ENCODE data around the gene UBE2G2.

The UBE2G2 gene

GRCh38 chr21:44797775-44798174 is 3.8 kb downstream of the UBE2G2 start:
- Histone ChIP-seq H3K9ac (ENCODE audit: low read depth, low read length) (no peak overlapping the region), H3K4me3 (ENCODE audit: low read depth, low read length) (no peak overlapping the region), H3K9me3 (ENCODE audit: control insufficient read depth, insufficient read depth, low read length) (no peaks in the 10 kb centered on the region), H3K36me3 (ENCODE audit: control insufficient read depth, insufficient read depth, low read length) (peaks cover 38% of the 10 kb centered on the region), H3K27ac (ENCODE audit: low read depth, low read length) (no peak overlapping the region), H3K4me1 (ENCODE audit: control insufficient read depth, insufficient read depth, low read length) (peaks cover 16% of the 10 kb centered on the region), H3K27me3 (ENCODE audit: control insufficient read depth, insufficient read depth, low read length) (no peaks in the 10 kb centered on the region)

DNA sequence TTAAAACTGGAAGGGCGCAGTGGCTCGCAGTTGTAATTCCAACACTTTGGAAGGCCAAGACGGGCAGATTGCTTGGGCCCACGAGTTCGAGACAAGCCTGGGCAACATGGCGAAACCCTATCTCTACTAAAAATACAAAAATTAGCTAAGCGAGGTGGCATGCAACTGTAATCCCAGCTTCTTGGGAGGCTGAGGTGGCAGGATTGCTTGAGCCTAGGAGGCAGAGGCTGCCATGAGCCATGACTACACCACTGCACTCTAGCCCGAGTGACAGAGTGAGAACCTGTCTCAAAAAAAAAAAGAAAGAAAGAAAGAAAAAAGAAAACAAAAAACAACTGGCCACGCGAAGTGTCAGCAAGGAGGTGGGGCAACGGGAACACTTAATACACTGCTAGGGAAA is 6.3 kb downstream of the UBE2G2 start:
- Histone ChIP-seq H3K36me3 (ENCODE audit: control insufficient read depth, insufficient read depth, low read length) (peaks cover 55% of the 10 kb centered on the region), H3K27me3 (ENCODE audit: control insufficient read depth, insufficient read depth, low read length) (no peaks in the 10 kb centered on the region), H3K4me1 (ENCODE audit: control insufficient read depth, insufficient read depth, low read length) (peaks cover 13% of the 10 kb centered on the region), H3K9me3 (ENCODE audit: control insufficient read depth, insufficient read depth, low read length) (no peaks in the 10 kb centered on the region), H3K27ac (ENCODE audit: low read depth, low read length) (no peak overlapping the region), H3K4me3 (ENCODE audit: low read depth, low read length) (no peak overlapping the region), H3K9ac (ENCODE audit: low read depth, low read length) (no peak overlapping the region)

GRCh38 chr21:44793592-44794374 is 7.8 kb downstream of the UBE2G2 start:
- H3K27me3 ChIP-seq (ENCODE audit: control insufficient read depth, insufficient read depth, low read length) = no peaks in the 10 kb centered on the region
- H3K4me3 ChIP-seq (ENCODE audit: low read depth, low read length) = no peak overlapping the region

DNA sequence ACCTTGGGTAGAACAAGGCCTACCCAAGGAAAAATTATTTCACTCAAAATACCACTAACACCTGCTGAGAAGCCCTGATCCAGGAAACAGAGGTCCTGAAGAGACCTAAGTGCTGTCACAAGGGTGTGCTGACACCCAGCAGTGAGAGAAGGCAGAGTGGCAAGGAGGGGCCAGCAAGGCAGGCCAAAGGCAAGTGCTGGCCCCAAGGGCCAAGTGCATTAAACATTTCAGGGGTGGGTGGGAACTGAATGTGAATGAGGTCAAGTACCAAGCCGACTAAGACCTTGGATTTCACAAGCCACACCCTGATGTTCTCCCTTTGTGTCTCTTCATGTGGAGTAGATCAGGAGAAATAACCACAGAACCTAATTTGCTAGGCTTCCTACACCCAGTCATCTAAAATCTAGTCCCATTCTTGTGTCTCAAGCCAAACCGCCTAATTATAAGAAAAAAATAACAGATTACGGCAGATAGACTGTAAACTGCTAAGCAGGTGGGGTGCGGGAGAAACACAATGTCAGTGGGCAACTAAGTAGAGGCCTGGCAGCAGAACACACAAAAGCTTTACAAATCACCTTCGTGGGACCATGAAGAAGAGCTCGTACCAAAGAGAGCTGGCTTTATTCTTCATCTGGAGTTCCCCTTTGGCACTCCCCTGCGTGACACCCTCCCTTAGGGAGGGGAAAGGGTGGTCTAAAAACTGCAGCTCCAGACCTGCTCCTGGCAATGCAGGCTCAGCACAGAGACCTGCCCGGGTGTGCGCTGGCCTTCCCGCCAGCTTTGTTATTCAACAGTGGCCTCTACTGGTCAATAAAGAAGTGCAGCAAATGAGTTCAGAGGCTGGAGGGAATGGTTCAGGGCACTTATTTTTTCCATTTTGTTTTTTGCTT is 8.7 kb downstream of the UBE2G2 start:
- Histone ChIP-seq H3K9me3 (ENCODE audit: control insufficient read depth, insufficient read depth, low read length) (no peaks in the 10 kb centered on the region), H3K4me3 (ENCODE audit: low read depth, low read length) (no peak overlapping the region), H3K36me3 (ENCODE audit: control insufficient read depth, insufficient read depth, low read length) (peaks cover 36% of the 10 kb centered on the region), H3K27me3 (ENCODE audit: control insufficient read depth, insufficient read depth, low read length) (no peaks in the 10 kb centered on the region), H3K4me1 (ENCODE audit: control insufficient read depth, insufficient read depth, low read length) (peaks cover 6% of the 10 kb centered on the region; the same call in 1 of the 2 replicates), H3K9ac (ENCODE audit: low read depth, low read length) (no peak overlapping the region), H3K27ac (ENCODE audit: low read depth, low read length) (peak overlapping the region; percentile 14)

More at GRCh38 chr21:44793592-44794374, 7.8 kb downstream of the UBE2G2 start:
- Histone ChIP-seq H3K27ac (ENCODE audit: low read depth, low read length) (no peak overlapping the region), H3K4me1 (ENCODE audit: control insufficient read depth, insufficient read depth, low read length) (peaks cover 6% of the 10 kb centered on the region; the same call in 1 of the 2 replicates), H3K36me3 (ENCODE audit: control insufficient read depth, insufficient read depth, low read length) (peaks cover 43% of the 10 kb centered on the region), H3K9me3 (ENCODE audit: control insufficient read depth, insufficient read depth, low read length) (no peaks in the 10 kb centered on the region), H3K9ac (ENCODE audit: low read depth, low read length) (no peak overlapping the region)

- Histone ChIP-seq H3K9ac (ENCODE audit: low read depth, low read length) (no peak overlapping the region), H3K4me1 (ENCODE audit: control insufficient read depth, insufficient read depth, low read length) (peaks cover 6% of the 10 kb centered on the region; the same call in 1 of the 2 replicates), H3K4me3 (ENCODE audit: low read depth, low read length) (no peak overlapping the region), H3K27me3 (ENCODE audit: control insufficient read depth, insufficient read depth, low read length) (no peaks in the 10 kb centered on the region), H3K36me3 (ENCODE audit: control insufficient read depth, insufficient read depth, low read length) (peaks cover 41% of the 10 kb centered on the region), H3K27ac (ENCODE audit: low read depth, low read length) (no peak overlapping the region), H3K9me3 (ENCODE audit: control insufficient read depth, insufficient read depth, low read length) (no peaks in the 10 kb centered on the region)
Measured at GRCh38 chr21:44791993-44792392, 9.6 kb downstream of the UBE2G2 start.

DNA sequence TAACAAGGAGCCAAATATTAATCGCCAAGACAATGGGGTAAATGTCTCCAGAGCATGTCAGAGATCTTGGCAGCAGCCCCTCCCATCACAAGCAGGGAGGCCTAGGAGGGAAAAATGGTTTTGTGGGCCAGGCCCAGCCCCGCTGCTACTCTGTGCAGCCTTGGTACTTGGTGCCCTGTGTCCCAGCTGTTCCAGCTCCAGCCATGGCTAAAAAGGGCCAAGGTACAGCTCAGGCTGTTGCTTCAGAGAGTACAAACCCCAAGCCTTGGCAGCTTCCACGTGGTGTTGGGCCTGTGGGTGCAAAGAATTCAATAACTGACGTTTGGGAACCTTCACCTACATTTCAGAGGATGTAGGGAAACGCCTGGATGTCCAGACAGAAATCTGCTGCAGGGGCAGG is 10.4 kb downstream of the UBE2G2 start:
- H3K4me3 ChIP-seq (ENCODE audit: low read depth, low read length) = no peak overlapping the region
- peaks cover 36% of the 10 kb centered on the region for H3K36me3 ChIP-seq (ENCODE audit: control insufficient read depth, insufficient read depth, low read length)
- no peak overlapping the region for H3K27ac ChIP-seq (ENCODE audit: low read depth, low read length)
- no peaks in the 10 kb centered on the region for H3K9me3 ChIP-seq (ENCODE audit: control insufficient read depth, insufficient read depth, low read length)
- no peaks in the 10 kb centered on the region for H3K27me3 ChIP-seq (ENCODE audit: control insufficient read depth, insufficient read depth, low read length)
- H3K4me1 ChIP-seq (ENCODE audit: control insufficient read depth, insufficient read depth, low read length) = peaks cover 6% of the 10 kb centered on the region; the same call in 1 of the 2 replicates
- H3K9ac ChIP-seq (ENCODE audit: low read depth, low read length) = no peak overlapping the region

GRCh38 chr21:44790368-44790767 is 11.3 kb downstream of the UBE2G2 start:
- H3K36me3 ChIP-seq (ENCODE audit: control insufficient read depth, insufficient read depth, low read length) = peaks cover 37% of the 10 kb centered on the region

GRCh38 chr21:44789880-44790279 is 11.7 kb downstream of the UBE2G2 start:
- H3K4me3 ChIP-seq (ENCODE audit: low read depth, low read length) = no peak overlapping the region
- no peaks in the 10 kb centered on the region for H3K9me3 ChIP-seq (ENCODE audit: control insufficient read depth, insufficient read depth, low read length)
- H3K9ac ChIP-seq (ENCODE audit: low read depth, low read length) = no peak overlapping the region
- H3K27me3 ChIP-seq (ENCODE audit: control insufficient read depth, insufficient read depth, low read length) = no peaks in the 10 kb centered on the region
- peaks cover 38% of the 10 kb centered on the region for H3K36me3 ChIP-seq (ENCODE audit: control insufficient read depth, insufficient read depth, low read length)
- peaks cover 6% of the 10 kb centered on the region; the same call in 1 of the 2 replicates for H3K4me1 ChIP-seq (ENCODE audit: control insufficient read depth, insufficient read depth, low read length)
- H3K27ac ChIP-seq (ENCODE audit: low read depth, low read length) = no peak overlapping the region

More at GRCh38 chr21:44790368-44790767, 11.3 kb downstream of the UBE2G2 start:
- Histone ChIP-seq H3K4me1 (ENCODE audit: control insufficient read depth, insufficient read depth, low read length) (peaks cover 6% of the 10 kb centered on the region; the same call in 1 of the 2 replicates), H3K9me3 (ENCODE audit: control insufficient read depth, insufficient read depth, low read length) (no peaks in the 10 kb centered on the region), H3K27ac (ENCODE audit: low read depth, low read length) (no peak overlapping the region), H3K27me3 (ENCODE audit: control insufficient read depth, insufficient read depth, low read length) (no peaks in the 10 kb centered on the region), H3K4me3 (ENCODE audit: low read depth, low read length) (no peak overlapping the region), H3K9ac (ENCODE audit: low read depth, low read length) (no peak overlapping the region)

GRCh38 chr21:44785620-44786335 is 15.8 kb downstream of the UBE2G2 start:
- Histone ChIP-seq H3K9ac (ENCODE audit: low read depth, low read length) (no peak overlapping the region), H3K27me3 (ENCODE audit: control insufficient read depth, insufficient read depth, low read length) (no peaks in the 10 kb centered on the region), H3K9me3 (ENCODE audit: control insufficient read depth, insufficient read depth, low read length) (no peaks in the 10 kb centered on the region), H3K36me3 (ENCODE audit: control insufficient read depth, insufficient read depth, low read length) (peaks cover 52% of the 10 kb centered on the region), H3K4me1 (ENCODE audit: control insufficient read depth, insufficient read depth, low read length) (no peaks in the 10 kb centered on the region), H3K4me3 (ENCODE audit: low read depth, low read length) (no peak overlapping the region), H3K27ac (ENCODE audit: low read depth, low read length) (no peak overlapping the region)

DNA sequence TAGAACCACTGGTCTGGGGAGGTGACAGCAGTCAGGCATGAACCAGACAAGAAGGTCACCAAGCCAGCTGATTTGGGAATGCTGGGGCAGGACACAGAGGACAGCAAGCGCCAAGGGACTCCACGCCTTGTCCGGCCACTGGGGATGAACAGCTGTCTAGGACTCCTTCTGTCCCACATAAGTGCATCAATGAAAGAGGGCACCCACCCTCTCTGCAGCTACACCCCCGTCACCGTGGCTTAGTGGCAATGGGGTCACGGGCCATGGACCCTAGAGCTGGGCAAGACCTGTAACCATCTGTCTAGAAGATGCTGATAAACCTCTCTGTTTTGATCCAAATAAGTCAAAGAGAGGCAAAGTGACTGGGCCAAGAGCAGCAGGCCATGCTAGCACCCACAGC is 16.8 kb downstream of the UBE2G2 start:
- Histone ChIP-seq H3K36me3 (ENCODE audit: control insufficient read depth, insufficient read depth, low read length) (peaks cover 55% of the 10 kb centered on the region), H3K9ac (ENCODE audit: low read depth, low read length) (no peak overlapping the region)

More for the DNA sequence above, 16.8 kb downstream of the UBE2G2 start:
- no peak overlapping the region for H3K4me3 ChIP-seq (ENCODE audit: low read depth, low read length)
- H3K4me1 ChIP-seq (ENCODE audit: control insufficient read depth, insufficient read depth, low read length) = no peaks in the 10 kb centered on the region
- no peaks in the 10 kb centered on the region for H3K27me3 ChIP-seq (ENCODE audit: control insufficient read depth, insufficient read depth, low read length)
- no peaks in the 10 kb centered on the region for H3K9me3 ChIP-seq (ENCODE audit: control insufficient read depth, insufficient read depth, low read length)
- no peak overlapping the region for H3K27ac ChIP-seq (ENCODE audit: low read depth, low read length)

All from HUES48 (cell line).